Caki2 (cell line): ENCODE results near the gene CDH13. TPM values are rescaled to one million over a fixed set of nuclear protein-coding genes. Genes with fewer than 3 reads are reported as not detected.

ENCODE experiments used
- DNase-seq: peaks from one replicate; pipeline ENCODE4 v3.0.0-alpha.2; 2015; ENCODE audit warnings: low read depth
- in situ Hi-C: cut with HindIII; loops from 2 replicates; pipeline ENCODE4 v1.10.0; 2016; ENCODE audit warnings: low sequenced_read_pairs, low pct_unique_long_range_greater_than_20kb, mixed read lengths
- total RNA-seq: library from RNA; depleted of rRNA; stranded (reverse); fragments of >200 nt; shearing (Covaris generic); gene quantifications from 2 replicates; pipeline ENCODE4 v1.2.3, GENCODE V29; 2014; ENCODE audit warnings: low replicate concordance

Gene CDH13
- total RNA-seq, 1 experiment from 2014 or later = not detected

DNA sequence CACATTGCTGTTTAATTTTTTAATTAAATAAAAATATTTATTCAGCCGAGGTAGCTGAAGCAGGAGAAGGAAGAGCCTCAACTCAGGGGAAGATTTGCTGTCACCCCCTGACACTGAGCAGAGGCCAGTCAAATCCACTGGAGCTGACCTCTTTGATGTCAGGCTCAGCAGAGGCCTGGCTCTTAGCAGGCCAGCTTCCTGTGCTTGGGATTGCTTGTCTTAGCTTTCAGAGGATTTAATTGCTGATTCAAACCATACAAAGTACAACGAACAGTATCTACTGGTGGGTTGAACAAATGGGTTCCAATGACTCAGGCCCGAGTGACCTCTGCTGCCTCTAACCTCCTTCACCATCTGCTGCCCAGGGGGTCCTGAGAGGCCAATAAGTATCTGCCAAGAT is 764.0 kb downstream of the CDH13 start:
- in situ Hi-C loops = no loop called here
- DNase-seq = no peak

DNA sequence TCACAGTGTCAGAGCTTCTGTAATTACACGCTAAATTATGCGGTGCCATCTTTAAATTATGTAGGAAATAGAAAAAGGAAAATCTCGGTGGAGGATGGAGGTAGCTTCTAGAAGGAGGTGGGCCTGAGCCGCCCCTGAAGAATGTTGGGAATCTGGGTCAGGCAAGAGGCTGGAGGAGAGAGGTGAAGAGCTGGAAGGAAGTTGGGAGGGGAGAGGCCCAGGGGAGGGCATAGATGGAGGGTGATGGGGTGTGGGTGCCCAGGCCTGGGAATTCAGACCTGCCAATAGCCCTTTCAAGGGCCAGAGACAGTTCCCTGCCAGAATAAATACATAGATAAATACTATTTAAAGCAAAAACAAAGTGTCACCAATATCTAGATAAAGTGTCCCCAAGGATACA is 766.0 kb downstream of the CDH13 start:
- no peak for DNase-seq

DNA sequence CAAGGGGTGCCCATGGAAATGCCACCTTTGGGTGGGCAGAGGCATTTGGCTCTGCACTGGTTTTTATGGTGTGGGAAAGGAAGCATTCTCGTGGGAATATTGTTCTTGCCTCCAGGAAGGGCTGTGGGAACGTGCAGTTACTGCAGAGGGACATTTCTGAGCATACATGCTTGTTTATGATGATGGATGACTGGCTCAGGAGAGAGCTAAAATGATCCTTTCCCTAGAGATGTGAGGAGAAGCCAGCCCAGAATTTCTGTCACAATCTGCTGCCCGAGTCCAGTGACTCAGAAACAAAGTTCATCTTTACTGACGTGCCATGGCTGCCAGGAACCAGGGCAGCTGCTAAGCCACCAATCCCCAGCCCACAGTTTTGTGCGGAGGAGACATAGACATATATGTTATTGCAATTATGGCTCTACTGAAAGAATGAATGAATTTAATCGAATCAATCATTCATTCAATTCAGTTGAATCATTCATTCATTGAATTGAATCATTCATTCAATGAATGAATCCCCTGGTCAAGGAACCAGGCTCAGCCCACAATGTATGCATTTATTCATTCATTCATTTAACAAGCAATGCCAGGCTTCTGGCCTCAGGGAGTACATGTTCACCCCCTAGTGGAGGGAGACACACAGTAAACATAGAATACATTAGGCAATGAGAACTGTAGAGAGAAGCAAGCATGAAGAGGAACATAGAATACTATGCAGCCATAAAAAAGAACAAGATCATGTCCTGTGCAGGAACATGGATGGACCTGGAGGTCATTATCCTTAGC is 766.6 kb downstream of the CDH13 start:
- DNase-seq = no peak
- in situ Hi-C loops = no loop called here

More for the DNA sequence above, 766.0 kb downstream of the CDH13 start:
- in situ Hi-C loops = no loop called here

DNA sequence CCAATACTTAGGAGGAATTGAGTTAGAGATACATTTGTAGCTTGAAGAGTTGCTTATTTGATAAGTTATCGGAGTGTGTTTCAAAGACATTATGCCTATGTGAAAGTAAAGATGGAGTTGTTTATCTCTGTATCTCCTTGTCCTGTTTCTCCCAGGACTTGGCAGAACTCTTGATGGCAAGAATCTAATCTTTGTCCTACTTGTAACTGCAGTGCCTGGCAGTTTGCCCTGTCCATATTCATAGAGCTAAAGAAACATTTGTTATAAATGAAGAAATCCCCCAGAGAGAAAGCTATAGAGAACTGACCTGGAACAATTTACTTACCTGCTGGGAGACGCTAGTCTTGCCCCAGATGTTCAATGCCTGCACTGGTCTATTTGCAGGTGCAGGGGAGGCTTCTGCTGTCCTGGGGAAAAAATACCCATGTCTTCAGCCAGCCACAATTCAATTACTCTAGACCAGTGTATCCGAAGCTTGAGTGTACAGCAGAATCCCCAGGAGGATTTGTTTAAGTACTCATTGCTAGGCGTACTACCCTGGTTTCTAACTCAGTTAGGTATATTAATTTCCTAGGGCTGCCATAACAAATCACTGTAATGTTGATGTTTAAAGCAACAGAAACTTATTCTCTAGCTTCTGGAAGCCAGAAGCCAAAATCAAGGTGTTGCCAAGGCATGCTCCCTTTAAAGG is 771.0 kb downstream of the CDH13 start:
- in situ Hi-C loops = no loop called here
- DNase-seq = no peak

DNA sequence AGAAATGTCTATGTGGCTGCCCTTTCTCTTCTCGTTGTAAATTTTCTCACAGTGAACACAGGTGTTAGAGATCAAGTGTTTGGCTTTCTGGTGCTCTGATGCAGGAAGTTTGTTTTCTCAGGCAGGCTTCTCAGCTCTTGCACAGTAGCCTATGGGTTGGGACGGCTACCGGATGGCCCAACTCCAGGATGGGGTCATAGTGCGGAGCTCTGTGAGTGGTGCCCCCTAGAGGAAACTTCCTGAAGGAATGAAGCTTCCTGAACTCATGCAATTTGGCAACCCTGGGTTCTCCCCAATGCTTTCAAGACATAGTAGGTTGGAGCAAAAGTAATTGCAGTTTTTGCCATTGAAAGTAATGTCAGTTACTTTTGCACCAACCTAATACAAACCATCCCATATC is 773.5 kb downstream of the CDH13 start:
- DNase-seq = no peak
- in situ Hi-C loops = no loop called here

DNA sequence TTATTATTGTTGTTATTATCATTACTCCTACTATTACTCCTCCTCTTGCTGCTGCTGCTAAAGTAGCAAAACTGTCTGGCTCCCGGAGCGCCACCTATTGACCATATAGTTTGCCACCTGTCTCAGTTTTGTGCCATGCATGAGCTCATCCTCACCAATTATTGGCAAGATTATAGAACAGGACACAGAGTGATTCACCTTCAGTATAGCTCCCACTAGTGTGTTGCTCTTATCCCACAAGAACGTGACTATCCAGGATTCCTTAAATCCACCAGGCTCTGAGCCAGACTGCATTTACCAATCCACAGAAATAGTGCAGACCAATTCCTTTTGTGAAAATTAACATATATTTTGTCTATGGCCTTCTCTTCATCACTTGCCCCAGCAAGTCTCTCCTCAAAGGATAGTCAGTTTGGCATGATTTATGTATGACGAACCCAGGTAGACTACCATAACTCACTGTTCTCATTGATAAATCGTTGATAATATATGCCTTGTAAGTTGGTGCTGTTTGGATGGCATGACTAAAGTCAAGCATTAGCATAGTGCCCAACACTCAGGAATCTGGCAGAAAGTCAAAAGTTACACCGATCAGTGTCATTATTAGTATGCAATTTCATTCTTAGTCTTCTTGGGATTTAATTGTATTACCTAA is 775.5 kb downstream of the CDH13 start:
- in situ Hi-C loops = no loop called here
- DNase-seq = no peak

DNA sequence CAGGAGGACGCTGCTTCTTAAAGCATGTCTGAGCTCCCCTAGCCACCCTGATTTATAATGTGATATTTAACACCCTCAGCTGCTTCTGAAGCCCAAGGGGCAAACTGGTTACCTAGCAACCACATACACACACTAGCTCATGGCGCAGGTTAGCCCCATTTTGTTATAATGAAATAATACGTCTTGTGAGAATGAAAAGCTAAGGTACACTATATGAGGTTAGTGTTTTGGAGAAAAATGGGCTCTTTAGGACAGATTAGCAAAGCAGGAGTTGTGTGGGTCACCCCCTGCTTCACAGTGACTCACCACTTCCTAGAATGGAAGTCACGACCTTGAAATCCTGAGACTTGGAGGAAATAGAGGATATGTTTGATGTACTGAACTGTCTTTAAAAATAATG is 776.2 kb downstream of the CDH13 start:
- in situ Hi-C loops = no loop called here
- no peak for DNase-seq

DNA sequence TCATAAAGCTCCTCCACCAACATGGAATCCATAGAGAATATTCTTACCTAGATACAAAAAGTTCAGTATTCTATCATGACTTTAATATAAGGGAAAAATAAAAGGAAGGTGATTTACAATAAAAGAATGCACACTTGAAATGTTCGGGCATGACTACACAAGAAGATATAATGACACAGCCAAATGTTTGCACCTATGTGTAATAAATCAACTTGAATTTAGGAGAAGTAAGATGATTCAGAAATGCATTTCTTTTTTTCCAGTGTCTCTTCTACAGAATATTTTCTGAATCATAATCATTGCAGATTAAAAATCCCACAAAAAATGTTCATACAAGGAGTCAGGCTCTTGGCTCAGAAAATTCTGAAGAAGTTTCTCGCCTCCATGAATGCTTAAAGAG is 777.0 kb downstream of the CDH13 start:
- DNase-seq = no peak
- in situ Hi-C loops = no loop called here

DNA sequence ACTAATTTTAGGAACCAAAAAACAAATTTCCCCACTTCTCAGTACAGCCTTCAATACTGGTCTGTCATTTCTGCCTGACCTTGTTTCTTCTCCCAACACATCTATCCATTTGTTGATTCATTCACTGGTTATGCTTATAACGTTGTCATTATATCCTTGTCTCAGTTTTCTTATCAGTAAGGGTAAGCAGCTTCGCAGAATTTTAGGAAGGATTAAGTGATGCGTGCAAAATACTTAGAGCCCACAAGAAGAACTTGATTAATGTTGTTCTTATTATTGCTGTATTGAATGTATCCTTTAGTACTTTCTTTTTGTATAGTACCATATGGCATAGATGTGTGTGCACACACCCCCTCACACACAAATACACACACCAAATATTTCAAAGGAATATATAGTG is 777.5 kb downstream of the CDH13 start:
- DNase-seq = no peak
- in situ Hi-C loops = no loop called here

DNA sequence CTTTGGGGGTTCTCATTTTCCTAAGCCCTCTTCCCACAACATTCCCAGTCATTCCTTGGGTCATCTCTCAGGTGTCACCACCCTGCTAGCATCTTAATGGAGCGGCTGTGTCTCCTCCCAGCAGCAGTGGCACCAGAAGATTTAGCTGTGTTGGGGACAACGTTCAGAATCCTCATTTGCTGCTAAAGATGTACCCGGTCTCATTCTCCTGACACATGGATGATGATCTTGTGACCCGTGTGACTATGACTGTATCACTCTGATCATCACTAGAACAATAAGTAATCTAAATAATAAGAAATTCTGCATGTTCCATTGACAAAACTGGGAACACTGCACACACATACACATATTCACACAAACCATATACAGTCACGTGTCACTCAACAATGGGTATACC is 781.2 kb downstream of the CDH13 start:
- in situ Hi-C loops = no loop called here
- no peak for DNase-seq

DNA sequence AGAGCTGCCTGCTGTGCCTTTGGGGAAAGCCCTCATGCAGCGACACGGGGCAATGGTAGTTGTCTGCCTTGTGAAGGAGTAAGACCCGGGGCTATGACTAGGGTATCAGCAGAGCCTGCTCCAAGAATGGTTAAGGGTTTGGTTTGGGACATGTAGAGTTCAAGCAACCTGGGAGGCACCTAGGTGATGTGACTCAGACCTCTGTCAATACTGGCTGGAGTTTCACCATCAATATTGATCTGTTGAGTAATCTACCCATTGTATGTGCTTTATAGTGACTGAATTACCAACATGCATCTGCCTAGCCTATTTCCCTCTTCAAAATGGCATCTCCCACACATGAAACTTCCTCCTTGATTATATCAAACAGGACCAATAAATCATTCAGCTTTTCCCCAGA is 782.6 kb downstream of the CDH13 start:
- in situ Hi-C loops = no loop called here
- no peak for DNase-seq

DNA sequence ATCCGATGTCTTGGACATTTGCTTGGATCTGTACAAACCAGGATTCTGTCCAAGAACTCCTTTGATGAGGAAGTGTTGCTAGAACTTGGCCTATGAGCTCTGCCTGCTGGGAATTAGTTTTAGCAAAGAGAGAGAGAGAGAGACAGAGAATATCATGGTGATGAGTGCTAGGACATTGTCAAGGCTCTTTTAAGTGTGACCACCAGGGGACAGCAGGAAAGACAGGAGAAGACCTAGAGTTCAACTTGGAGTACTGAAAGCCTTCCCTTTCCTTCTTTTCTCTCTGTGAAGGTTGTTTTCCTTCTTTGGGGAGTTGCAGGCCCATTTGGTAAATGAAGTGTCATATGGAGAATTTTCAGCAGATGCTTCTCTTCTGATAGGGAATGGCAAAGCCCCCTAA is 791.8 kb downstream of the CDH13 start:
- in situ Hi-C loops = no loop called here

DNA sequence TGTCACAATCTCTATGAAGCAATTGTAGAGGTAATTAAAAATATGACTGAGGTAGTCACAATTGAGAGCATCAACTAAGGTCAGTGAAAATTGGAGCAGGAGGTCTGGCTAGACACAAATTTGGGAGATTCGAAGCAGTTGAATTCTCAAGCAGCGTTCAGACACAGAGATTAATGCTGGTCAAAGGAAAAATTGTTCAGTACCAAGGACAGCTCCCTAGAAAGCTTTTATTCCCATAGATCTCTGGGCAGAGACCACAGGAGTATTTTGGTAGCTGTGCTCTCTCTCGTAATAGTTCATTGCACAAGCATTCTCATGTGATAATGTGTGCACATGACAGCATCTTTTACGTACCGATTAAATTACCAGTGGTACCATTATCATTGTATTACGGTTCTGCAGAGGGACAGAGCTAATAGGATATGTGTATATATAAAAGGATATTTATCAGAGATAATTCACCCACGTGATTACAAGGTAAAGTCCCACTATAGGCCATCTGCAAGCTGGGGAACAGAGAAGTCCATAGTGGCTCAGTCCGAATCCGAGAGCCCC is 793.5 kb downstream of the CDH13 start:
- in situ Hi-C loops = no loop called here
- peak; percentile 38 for DNase-seq

More for the DNA sequence above, 791.8 kb downstream of the CDH13 start:
- no peak for DNase-seq

DNA sequence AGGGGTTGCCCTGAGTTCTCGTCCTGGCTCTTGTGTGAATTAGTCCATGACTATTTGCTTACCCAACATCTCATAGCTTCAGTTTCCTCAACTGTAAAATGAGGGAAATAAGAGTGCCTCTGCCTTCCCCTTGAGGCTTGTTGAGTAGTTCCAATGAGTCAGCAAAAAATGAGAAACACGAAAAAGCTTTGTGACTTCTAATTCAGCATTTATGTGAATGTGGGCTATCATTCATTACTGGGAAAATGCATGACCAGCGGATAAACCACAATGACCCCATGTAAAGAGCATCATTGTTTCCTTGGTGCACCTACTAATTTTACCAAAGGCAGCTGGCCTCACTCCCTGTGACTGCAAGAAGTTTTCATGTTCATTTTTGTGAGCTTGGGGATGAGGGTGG is 806.4 kb downstream of the CDH13 start:
- in situ Hi-C loops = no loop called here
- peak; percentile 22 for DNase-seq

DNA sequence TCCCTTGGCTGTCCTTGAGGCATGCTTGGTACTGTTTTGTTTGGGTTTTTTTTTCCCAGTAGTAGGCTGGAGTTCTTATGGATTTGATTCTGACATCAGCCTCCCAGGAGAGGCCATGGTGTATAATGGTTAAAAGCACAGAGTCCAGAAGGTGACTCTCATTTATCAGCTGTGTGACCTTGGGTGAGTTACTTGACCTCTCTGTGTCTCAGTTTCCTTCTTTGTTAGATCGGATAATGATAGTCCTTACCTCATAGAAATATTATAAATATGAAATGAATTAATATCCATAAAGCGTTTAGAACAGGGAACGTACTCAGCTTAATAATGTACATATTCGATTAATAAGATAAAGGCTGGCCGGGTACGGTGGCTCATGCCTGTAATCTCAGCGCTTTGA is 810.3 kb downstream of the CDH13 start:
- in situ Hi-C loops = no loop called here
- no peak for DNase-seq

DNA sequence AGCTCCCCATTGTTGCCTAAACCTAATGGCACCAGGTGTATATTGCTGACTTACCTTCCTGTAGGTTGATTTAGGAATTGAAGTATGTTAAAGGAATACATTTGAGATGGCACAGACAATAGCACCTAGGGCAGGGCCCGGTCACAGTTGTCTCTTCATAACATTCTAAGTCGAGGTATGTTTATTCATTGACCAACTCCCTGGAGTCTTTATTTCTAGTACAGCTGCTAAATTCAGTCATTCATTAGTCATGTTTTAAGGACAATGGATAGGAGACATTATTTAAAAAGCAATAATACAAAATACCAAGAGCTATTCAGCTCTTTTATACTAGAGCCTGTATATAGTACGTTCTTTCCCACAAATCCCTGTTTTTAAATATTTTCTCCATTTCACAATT is 811.6 kb downstream of the CDH13 start:
- no peak for DNase-seq
- in situ Hi-C loops = no loop called here

DNA sequence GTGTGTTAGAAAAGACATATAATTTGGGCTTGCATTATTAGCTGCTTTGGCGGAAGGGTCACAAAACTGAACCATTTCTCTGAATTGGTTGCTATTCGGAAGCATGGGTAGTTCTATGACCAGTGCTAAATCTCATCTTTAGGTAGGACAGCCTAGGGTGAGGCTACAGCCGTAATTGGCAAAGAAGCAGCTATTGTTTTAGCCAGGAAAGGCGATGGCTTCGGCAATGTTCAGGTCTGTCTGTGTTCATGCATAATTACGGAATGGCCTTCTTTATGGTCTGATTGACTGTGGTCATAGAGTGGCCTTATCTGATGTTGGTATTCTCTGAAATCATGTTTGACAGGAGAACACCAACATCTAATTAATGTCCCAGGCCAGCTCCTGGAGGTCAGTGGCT is 812.6 kb downstream of the CDH13 start:
- no peak for DNase-seq
- in situ Hi-C loops = no loop called here

DNA sequence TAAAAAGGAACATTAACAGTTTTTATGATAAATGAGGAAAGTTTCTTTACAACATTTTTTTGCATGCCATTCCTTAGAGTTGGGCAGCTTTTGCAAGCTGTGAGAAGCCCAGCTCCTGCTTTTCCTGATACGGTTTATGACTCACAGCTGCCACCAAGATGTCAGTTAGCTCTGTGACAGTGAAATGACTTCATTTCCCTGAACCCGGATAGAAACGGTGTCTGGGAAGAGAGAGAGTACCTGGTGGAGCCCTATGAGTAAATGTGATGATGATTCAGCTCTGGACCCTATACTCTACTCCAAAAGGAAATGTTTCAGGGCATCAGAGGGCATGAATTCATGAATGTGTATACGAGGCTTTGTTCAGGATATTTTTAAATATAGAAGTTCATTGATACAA is 814.7 kb downstream of the CDH13 start:
- peak; percentile 18 for DNase-seq
- in situ Hi-C loops = no loop called here

DNA sequence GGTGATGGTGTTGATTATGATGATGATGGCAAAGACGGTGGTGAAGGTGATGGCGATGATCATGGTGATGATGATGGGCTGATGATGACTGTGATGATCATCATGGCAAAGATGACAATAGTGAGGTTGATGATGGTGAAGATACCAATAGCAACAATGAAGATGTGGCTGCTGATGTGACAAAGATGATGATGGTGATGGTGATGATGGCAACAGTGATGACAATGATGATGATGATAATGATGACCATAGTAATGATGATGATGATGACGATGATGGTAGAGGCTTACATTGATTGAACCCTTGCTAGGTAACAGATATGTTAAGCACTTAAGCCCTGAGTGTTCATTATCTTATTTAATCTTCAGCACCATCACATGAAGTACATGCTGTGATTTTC is 817.2 kb downstream of the CDH13 start:
- in situ Hi-C loops = no loop called here
- no peak for DNase-seq
